SH-SY5Y (cell line): ENCODE results near the gene NEK6.

ENCODE experiments used
- GATA2 ChIP-seq: IDR thresholded peaks from 2 replicates; pipeline ENCODE4 v1.6.1; 2011; ENCODE audit warnings: mild to moderate bottlenecking, low read depth, low read length
- GATA3 ChIP-seq: IDR thresholded peaks from 2 replicates; pipeline ENCODE4 v1.6.1; 2011; ENCODE audit warnings: low read depth, mild to moderate bottlenecking, low read length, moderate library complexity

DNA sequence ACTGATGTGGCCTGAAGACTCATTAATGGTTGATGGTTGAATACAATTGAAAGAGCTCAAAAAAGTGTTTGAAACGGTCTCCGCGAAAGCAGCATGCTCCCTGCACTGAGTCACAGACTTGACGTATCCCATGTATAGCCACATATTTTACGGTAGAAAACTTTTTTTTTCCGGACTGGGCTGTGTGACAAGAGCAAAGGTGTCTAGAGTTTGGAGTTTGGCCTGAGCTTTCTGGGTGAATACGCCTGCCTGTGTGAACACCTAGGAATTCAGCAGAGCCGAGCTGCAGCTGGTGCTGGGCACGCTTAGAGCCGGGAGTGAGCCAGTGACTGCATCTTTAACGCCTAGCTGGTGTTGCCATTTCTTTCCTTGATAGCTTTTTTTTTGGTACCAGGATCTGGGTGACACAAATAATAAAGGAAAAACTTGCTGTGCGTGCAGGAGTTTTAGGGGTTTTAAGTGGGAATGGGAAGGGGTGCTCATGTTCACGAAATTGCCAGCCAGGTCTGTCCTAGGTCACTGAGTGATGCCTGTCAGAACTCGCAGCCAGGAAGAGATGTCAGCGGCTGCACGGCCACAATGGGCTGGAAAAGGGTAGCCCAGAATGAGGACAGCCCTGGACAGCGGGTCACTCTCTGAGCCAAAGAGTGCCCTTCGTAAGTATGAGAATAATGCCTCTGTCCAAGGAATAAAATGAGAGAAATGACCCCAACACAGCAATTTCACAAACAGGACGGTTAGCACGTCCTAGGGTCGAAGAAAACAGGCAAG lies 105.8 kb downstream of the NEK6 start:
- TF ChIP-seq GATA2 = no peak
- no peak for TF ChIP-seq GATA3
